ENCODE results near the gene USP5. TPM values are rescaled to one million over a fixed set of nuclear protein-coding genes. Genes with fewer than 3 reads are reported as not detected.
"Not testable (repeated sequence)": the region's sequence is repeated elsewhere in the genome, so short reads cannot be mapped to it uniquely, and the experiment has no call there.

Gene USP5
- total RNA-seq, 2 donors from 2014 or later = 58.3 to 84.1 TPM

DNA sequence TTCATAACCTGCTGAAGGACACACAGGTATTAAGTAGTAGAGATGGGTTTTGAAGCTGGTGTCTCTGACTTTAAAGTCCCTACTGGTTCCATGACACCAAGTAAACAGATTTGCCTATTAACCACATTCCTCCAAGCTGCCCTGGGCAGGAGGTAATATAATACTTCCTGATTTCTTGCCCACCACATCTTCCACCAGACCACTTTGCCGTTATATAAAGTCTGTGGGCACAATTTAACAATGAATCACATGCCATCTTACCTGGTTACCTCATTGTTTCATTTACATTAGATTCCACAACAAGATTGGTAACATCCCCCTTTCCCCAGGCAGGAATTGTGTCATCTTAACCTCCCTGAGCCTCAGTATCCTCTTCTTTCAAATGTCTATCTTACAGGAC is 51.8 kb downstream of the USP5 start:
- no peak for TF ChIP-seq POLR2AphosphoS5 (IDR thresholded peaks at IDR 0.05)
- no peak for DNase-seq (ENCODE audit: low spot score)
- Histone ChIP-seq H3K27me3 (replicated peaks; ENCODE audit: insufficient read depth) (no peaks in the 10 kb centered on the region), H3K4me3 (no peak overlapping the region), H3K9me3 (no peaks in the 10 kb centered on the region), H3K36me3 (no peaks in the 10 kb centered on the region), H3K4me1 (replicated peaks) (no peaks in the 10 kb centered on the region), H3K27ac (peak overlapping the region in 1 of 2 donors; percentile 78)
- WGBS = 32% methylated on average over 1 of the region's 1 CpG
- intact Hi-C loops (cut with DNase I) = no loop called here

DNA sequence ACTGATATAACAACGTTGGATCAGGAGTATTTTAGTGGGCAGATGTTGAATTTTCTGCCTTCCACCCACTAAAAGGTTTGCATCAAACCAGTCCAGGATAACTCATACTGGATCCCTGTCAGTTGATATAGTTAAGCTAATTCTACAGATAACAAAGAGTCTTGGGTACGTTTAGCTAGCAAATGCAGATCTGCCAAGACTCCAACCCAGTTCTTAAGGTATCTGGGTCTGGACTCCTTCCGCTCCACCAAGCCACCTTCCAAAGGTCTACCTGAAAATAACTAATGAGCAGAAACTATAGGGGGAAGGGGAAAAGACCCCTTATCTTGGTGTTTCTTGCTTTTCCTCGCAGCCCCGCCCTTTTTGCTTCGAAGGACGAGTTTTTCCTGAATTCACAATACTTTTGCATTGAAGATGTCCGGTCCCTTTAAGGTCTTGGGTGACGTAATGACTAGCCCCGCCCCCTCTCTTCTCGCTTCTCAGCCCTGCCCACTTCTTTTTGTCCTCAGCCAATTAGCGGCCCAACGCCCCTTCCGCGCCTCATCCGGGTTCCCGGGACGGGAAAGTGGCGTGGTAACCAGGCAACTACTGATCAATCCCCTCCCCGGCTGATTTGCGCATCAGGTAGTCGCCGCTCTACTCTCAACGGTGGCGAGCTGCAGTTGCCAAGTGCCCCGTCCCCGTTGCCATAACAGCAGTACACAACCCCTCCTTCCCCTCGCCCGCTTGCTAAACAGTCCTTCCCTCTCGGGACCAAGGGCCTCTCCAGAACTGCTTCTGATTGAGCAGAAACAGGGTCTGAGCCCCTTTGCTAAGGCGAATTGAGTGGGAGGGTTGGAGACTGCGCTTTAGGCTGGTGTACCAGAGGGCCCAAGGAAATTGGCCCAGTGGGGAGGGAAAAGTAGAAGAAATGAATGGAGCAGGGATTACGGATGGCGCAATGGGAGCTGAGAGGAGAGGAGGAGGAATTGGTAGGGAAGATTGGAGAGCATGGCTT is 52.6 kb downstream of the USP5 start, which contains the start of gene LRRC23:
LRRC23 (plus strand) TSS at position 543 of the 997 bp plus-strand sequence. CDS start 812 bp downstream, outside the sequence.
- no peaks in the 10 kb centered on the region for H3K9me3 ChIP-seq
- H3K4me3 ChIP-seq = peak within 1 kb of the TSS; percentile 48 to 60
- TF ChIP-seq CTCF (IDR thresholded peaks at IDR 0.05) (no peak), POLR2A (IDR thresholded peaks at IDR 0.05) (peak; percentile 50), POLR2AphosphoS5 (IDR thresholded peaks at IDR 0.05) (peak; percentile 98)
- intact Hi-C loops (cut with DNase I) = no loop called here
- no peaks in the 10 kb centered on the region for H3K36me3 ChIP-seq
- peak within 1 kb of the TSS; percentile 78 to 82 for H3K27ac ChIP-seq
- H3K4me1 ChIP-seq (replicated peaks) = no peaks in the 10 kb centered on the region
- H3K27me3 ChIP-seq (replicated peaks; ENCODE audit: insufficient read depth) = no peaks in the 10 kb centered on the region
- 3% methylated on average over 34 of the region's 34 CpGs for WGBS
- peak; percentile 97 for DNase-seq (ENCODE audit: low spot score)

DNA sequence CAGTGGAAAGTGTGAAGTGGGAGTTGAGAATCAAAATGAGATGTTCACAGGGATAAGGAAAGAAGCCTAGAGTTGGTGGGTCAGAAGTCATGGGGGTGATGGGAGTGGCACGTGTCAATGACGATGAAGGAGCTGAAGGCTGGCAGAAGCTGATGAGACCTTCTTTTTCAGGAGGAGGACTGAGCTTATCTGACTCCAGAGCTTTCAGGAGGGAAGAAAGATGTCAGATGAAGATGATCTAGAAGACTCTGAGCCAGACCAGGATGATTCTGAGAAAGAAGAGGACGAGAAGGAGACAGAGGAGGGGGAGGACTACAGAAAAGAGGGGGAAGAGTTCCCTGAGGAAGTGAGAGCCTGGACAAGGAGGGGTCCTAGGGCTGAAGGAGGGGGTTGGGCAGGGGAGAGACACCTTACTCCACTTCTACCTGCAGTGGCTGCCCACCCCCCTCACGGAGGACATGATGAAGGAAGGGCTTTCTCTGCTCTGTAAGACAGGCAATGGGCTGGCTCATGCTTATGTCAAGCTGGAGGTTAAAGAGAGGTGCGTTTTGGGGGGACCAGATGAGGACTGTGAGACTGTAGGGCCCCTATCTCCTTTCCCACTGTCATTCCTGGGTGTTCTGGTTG is 53.6 kb downstream of the USP5 start:
- intact Hi-C loops (cut with DNase I) = no loop called here
- Histone ChIP-seq H3K4me3 (peak overlapping the region in 1 of 2 donors; percentile 60), H3K27me3 (replicated peaks; ENCODE audit: insufficient read depth) (no peaks in the 10 kb centered on the region), H3K4me1 (replicated peaks) (no peaks in the 10 kb centered on the region), H3K27ac (no peak overlapping the region), H3K9me3 (no peaks in the 10 kb centered on the region), H3K36me3 (no peaks in the 10 kb centered on the region)
- no peak for DNase-seq (ENCODE audit: low spot score)
- TF ChIP-seq CTCF (IDR thresholded peaks at IDR 0.05) = no peak
- TF ChIP-seq POLR2A (IDR thresholded peaks at IDR 0.05) = no peak
- 56% methylated on average over 5 of the region's 5 CpGs for WGBS

- H3K4me3 ChIP-seq; DNase-seq (ENCODE audit: low spot score); H3K27ac ChIP-seq; H3K27me3 ChIP-seq (replicated peaks; ENCODE audit: insufficient read depth); H3K4me1 ChIP-seq (replicated peaks); H3K9me3 ChIP-seq; H3K36me3 ChIP-seq; intact Hi-C loops (cut with DNase I): not testable (repeated sequence)
- WGBS = 94% methylated on average over 11 of the region's 11 CpGs
Measured at GRCh38 chr12:6908141-6908540, 56.2 kb downstream of the USP5 start.

- H3K27me3 ChIP-seq (replicated peaks; ENCODE audit: insufficient read depth) = no peaks in the 10 kb centered on the region
- no peaks in the 10 kb centered on the region for H3K36me3 ChIP-seq
- intact Hi-C loops (cut with DNase I) = no loop called here
- no peak overlapping the region for H3K27ac ChIP-seq
- H3K4me3 ChIP-seq = no peak overlapping the region
- TF ChIP-seq POLR2A (IDR thresholded peaks at IDR 0.05) (no peak), POLR2AphosphoS5 (IDR thresholded peaks at IDR 0.05) (no peak), CTCF (IDR thresholded peaks at IDR 0.05) (no peak)
- H3K4me1 ChIP-seq (replicated peaks) = no peaks in the 10 kb centered on the region
- H3K9me3 ChIP-seq = no peaks in the 10 kb centered on the region
- DNase-seq (ENCODE audit: low spot score) = no peak
- WGBS = 83% methylated on average over 4 of the region's 4 CpGs
Measured at GRCh38 chr12:6909421-6910145, 57.6 kb downstream of the USP5 start.
